K562 (cell line): ENCODE data around the gene TRAPPC5. TPM values are rescaled to one million over a fixed set of nuclear protein-coding genes. Genes with fewer than 3 reads are reported as not detected.

Experiments
- FOXK1 ChIP-seq: sonication (generic); formaldehyde crosslinking; IDR thresholded peaks from 2 replicates; pipeline ENCODE4 v1.8.0; 2022; ENCODE audit warnings: missing genetic modification reagents, mild to moderate bottlenecking, borderline replicate concordance
- SREBF1 ChIP-seq: fragments of 150-350 bp; IDR thresholded peaks from 2 replicates; pipeline ENCODE4 v1.6.1; 2014; ENCODE audit warnings: antibody characterized with exemption, low read depth, low read length, borderline replicate concordance
- VEZF1 ChIP-seq: fragments of 200-800 bp; sonication (Bioruptor generic); IDR thresholded peaks from 2 replicates; pipeline ENCODE4 v1.6.1; 2017; ENCODE audit warnings: missing genetic modification characterization, missing compliant biosample characterization
- ZBTB11 ChIP-seq, 3 experiments: fragments of 200-800 bp in 1 of 3; fragments of 250-450 bp in 1 of 3; fragments of 450-650 bp in 1 of 3; sonication (Bioruptor Pico) in 1 of 3; sonication (Bioruptor generic) in 1 of 3; formaldehyde crosslinking in 1 of 3; IDR thresholded peaks; 2 replicates each; pipeline versions ENCODE4 v1.6.1 to v1.8.0; 2016 to 2022; ENCODE audit warnings: mild to moderate bottlenecking in 2 of 3, missing genetic modification characterization in 2 of 3, missing compliant biosample characterization in 1 of 3, moderate library complexity in 1 of 3
- ZBTB12 ChIP-seq: fragments of 250-450 bp; sonication (Bioruptor Pico); IDR thresholded peaks from 2 replicates; pipeline ENCODE4 v1.4.0; 2020
- ZNF24 ChIP-seq: fragments of 450-650 bp; IDR thresholded peaks from 2 replicates; pipeline ENCODE4 v1.6.1; 2016
- polyA plus RNA-seq, 8 experiments: library from polyadenylated mRNA; depleted of rRNA in 4 of 8; stranded (reverse) in 5 of 8; unstranded in 3 of 8; fragments of >200 nt; fragmentation: Nextera tagmentation in 2 of 8; fragmentation: Illumina TruSeq in 1 of 8; extraction: Ambion mirVana in 2 of 8; extraction: Trizol in 1 of 8; gene quantifications; 2 replicates each; pipeline versions ENCODE4 v1.2.1 to v1.2.3, GENCODE V29; 2011 to 2014; ENCODE audit warnings: inconsistent platforms in 1 of 8, missing spikeins in 1 of 8
- total RNA-seq, 7 experiments: library from RNA; depleted of rRNA in 6 of 7; stranded (reverse); fragments of >200 nt in 6 of 7; fragmentation: Illumina TruSeq in 2 of 7; extraction: Trizol in 2 of 7; gene quantifications; 2 replicates each; pipeline versions ENCODE4 v1.2.1 to v1.2.3, GENCODE V29; 2011 to 2021; ENCODE audit warnings: low replicate concordance in 1 of 7

TRAPPC5 gene
- total and polyA plus RNA-seq, 9 of the 15 experiments (the other 6 are each of a cell fraction or from before 2014, with no cell fraction given), result 2.0 to 76.9 (median 29.3) TPM

- TF ChIP-seq ZBTB11 (CRISPR knock-in tag; IDR thresholded peaks at IDR 0.05) (no peak), ZBTB12 (CRISPR knock-in tag) (no peak), ZNF24 (no peak), FOXK1 (CRISPR knock-in tag) (no peak), VEZF1 (CRISPR knock-in tag) (no peak), SREBF1 (no peak)
- TF ChIP-seq, all 486 proteins: peak for 0
Observed at GRCh38 chr19:7706955-7707456, 26.4 kb downstream of the TRAPPC5 start (continued).
